B cell (primary cell): Measurements from ENCODE around the gene ZMYND15.

Experiments
- CTCF ChIP-seq: fragments of 200-600 bp; IDR thresholded peaks from one replicate; pipeline ENCODE4 v1.8.0; 2022; ENCODE audit warnings: antibody characterized with exemption, mild to moderate bottlenecking
- EZH2 ChIP-seq: IDR thresholded peaks from 2 replicates; pipeline ENCODE4 v1.6.1; 2012; ENCODE audit warnings: borderline replicate concordance, low read depth, mild to moderate bottlenecking, moderate library complexity, low read length; ENCODE audit not compliant: insufficient read depth, poor library complexity, severe bottlenecking

- TF ChIP-seq CTCF (no peak), EZH2 (no peak)
Measured at GRCh38 chr17:4742133-4742532, 2.5 kb downstream of the ZMYND15 start.
